OCI-LY7 (cell line): ENCODE data around the gene ASCC1. TPM values are rescaled to one million over a fixed set of nuclear protein-coding genes. Genes with fewer than 3 reads are reported as not detected.
A peak's percentile ranks its signal among the peaks of the same experiment; 100 is the strongest.

Experiments used
- BruUV-seq: library from RNA; stranded (reverse); fragments of 400-500 nt; replicated peaks from 2 replicates; lab custom pipeline; 2021; lab: Mats Ljungman, UMichigan
- CTCF ChIA-PET: fragments of 300-600 bp; sonication (Branson Sonifier 250); formaldehyde crosslinking; loops from one replicate; lab custom pipeline; 2022; ENCODE audit warnings: antibody characterized with exemption; ENCODE audit not compliant: unreplicated experiment; lab: Charles Lee
- POLR2A ChIA-PET: fragments of 300-600 bp; sonication (Branson Sonifier 250); formaldehyde crosslinking; loops from one replicate; lab custom pipeline; 2022; ENCODE audit warnings: antibody characterized with exemption; lab: Charles Lee
- DNase-seq: peaks from one replicate; pipeline ENCODE4 v3.0.0-alpha.2; 2015; ENCODE audit warnings: low spot score
- H2AFZ ChIP-seq: fragments of 200-600 bp; sonication (generic), shearing (Covaris generic); 2 replicates; pipeline ENCODE4 v1.6.1; 2014; ENCODE audit warnings: mild to moderate bottlenecking, antibody characterized with exemption, low read length, moderate library complexity
- H3K27ac ChIP-seq: fragments of 200-600 bp; sonication (generic); 2 replicates; pipeline ENCODE4 v1.5.1; 2014; ENCODE audit warnings: mixed run types, low read depth, mild to moderate bottlenecking, moderate library complexity, low read length, inconsistent platforms; ENCODE audit not compliant: poor library complexity, severe bottlenecking
- H3K36me3 ChIP-seq: fragments of 200-600 bp; sonication (generic); 2 replicates; pipeline ENCODE4 v1.6.1; 2014; ENCODE audit warnings: mild to moderate bottlenecking, antibody characterized with exemption, low read length, moderate library complexity, mixed read lengths; ENCODE audit not compliant: insufficient read depth
- H3K4me1 ChIP-seq: fragments of 200-600 bp; sonication (generic); 2 replicates; pipeline ENCODE4 v1.5.1; 2014; ENCODE audit warnings: mild to moderate bottlenecking, low read length; ENCODE audit not compliant: insufficient read depth, poor library complexity, severe bottlenecking
- H3K4me2 ChIP-seq: fragments of 200-600 bp; sonication (generic); 2 replicates; pipeline ENCODE4 v1.6.1; 2014; ENCODE audit warnings: mild to moderate bottlenecking, low read length
- H3K4me3 ChIP-seq: fragments of 200-600 bp; sonication (generic); 2 replicates; pipeline ENCODE4 v1.5.1; 2014; ENCODE audit warnings: mild to moderate bottlenecking, low read depth, low read length; ENCODE audit not compliant: poor library complexity, severe bottlenecking
- H3K79me2 ChIP-seq: fragments of 200-600 bp; sonication (generic); 2 replicates; pipeline ENCODE4 v1.6.1; 2016; ENCODE audit warnings: low read depth, mild to moderate bottlenecking, low read length, moderate library complexity, mixed read lengths; ENCODE audit not compliant: insufficient read depth
- H3K9me2 ChIP-seq: fragments of 200-600 bp; sonication (generic); 2 replicates; pipeline ENCODE4 v1.6.1; 2016; ENCODE audit warnings: mild to moderate bottlenecking, low read length, mixed read lengths; ENCODE audit not compliant: insufficient read depth
- H3K9me3 ChIP-seq: fragments of 200-600 bp; sonication (generic); 2 replicates; pipeline ENCODE4 v1.6.1; 2014; ENCODE audit warnings: mild to moderate bottlenecking, mixed run types, low read length, mixed read lengths
- H4K20me1 ChIP-seq: fragments of 200-600 bp; sonication (generic); 2 replicates; pipeline ENCODE4 v1.6.1; 2014; ENCODE audit warnings: mild to moderate bottlenecking, antibody characterized with exemption, low read length, moderate library complexity, mixed read lengths; ENCODE audit not compliant: insufficient read depth
- EZH2phosphoT487 ChIP-seq: fragments of 200-600 bp; sonication (generic); IDR thresholded peaks from 2 replicates; pipeline ENCODE4 v1.6.1; 2018; ENCODE audit warnings: low read depth, borderline replicate concordance, mild to moderate bottlenecking, mixed run types, antibody characterized with exemption, low read length, moderate library complexity, mixed read lengths
- intact Hi-C: fragments of 100-400 bp; cut with micrococcal nuclease; formaldehyde crosslinking; loops from one replicate; pipeline ENCODE4 v1.10.0; 2022; ENCODE audit not compliant: unreplicated experiment
- total RNA-seq, 2 experiments: library from RNA; depleted of rRNA in 1 of 2; stranded (reverse); fragments of >200 nt in 1 of 2; shearing (Covaris generic) in 1 of 2; gene quantifications; 2 replicates each; pipeline ENCODE4 v1.2.3, GENCODE V29; 2014 to 2022
- TF ChIP-seq, protein P1 (sequence below): fragments of 200-600 bp; sonication (generic); conservative IDR thresholded peaks from 2 replicates; pipeline ENCODE4 v1.5.1; 2014; ENCODE audit warnings: mild to moderate bottlenecking, antibody characterized with exemption, low read length, moderate library complexity, mixed read lengths

Gene ASCC1
- total RNA-seq, 2 experiments from 2014 or later: 27.1 to 59.9 TPM

DNA sequence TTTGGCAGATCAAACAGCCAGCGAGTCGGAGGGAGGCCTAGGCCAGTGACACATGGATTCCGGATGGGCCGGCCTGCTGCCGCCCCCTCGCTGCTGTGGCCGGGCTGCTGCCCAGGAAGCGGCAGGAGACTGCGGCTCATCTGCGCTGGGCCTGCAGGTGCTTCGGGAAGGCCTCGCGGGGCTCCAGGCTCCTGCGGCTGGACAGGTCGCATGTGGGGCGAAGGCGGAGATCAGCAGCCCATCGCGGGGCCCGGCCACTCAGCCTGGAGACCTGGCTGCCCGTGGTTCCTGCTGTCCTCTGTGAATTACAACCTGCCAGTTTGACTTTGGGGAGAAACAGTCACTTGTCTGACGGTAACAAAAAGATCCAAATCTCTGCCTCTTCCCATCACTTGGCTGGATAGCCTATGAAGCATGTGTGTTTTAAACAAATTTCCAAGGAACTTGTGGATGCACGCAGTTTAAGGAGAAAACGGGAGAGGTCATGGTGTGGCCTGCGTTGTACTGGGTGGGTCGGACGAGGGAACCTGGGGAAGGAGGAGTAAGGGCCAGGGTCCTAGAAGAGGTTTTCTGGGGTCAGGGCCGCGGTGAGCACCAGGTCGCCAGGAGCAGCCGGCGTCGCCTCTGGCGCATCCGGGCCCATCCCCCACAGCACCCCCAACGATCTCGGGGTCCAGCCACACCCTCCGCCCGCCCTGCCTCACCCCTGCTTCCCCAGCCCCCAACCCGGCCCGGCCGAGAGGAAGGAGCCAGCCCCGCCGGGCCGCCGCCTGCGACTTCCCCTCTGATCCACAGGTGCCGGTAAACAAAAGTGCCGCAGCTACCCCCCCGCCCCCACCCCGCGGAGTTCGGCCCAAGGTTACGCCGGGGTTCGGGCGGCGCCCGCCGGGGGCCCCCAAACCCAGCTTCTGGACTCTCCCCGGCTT, 129.3 kb downstream of the ASCC1 start:
- Histone ChIP-seq H3K27ac (no peak overlapping the region), H2AFZ (peak overlapping the region; percentile 93)

DNA sequence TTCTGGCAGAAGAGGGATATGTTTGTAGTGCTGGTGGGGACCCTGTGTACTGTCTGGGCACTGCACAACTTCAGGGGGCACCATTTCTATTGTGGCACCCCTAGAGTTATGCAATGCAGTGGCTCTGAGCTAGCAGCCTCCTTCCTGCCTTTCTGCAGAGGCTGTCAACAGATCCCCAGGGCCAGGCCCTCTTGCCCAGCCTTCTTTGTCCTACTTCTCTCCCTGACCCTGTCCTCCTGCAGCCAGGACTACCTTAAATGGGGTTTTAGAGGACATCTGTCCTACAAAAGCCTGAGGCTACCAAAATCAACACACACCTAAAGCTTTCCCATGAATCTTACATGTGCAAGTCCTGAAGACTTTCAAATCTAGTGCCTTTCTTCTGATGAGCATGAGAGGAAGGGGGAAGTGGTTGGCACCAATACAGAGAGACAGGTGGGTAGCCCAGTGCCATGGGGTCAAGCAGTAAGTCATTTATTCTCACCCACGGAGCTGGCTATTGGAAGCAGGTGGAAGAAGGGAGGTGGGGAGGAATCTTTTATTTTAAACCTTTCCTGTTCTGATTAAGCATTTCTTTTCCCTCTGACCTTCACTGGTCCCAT, 130.1 kb downstream of the ASCC1 start:
- ChIA-PET CTCF (interaction anchor here (0.6 kb wide), 1 partner anchor 15 kb away, joined by 8 read pairs; no protein-coding TSS in a partner anchor), POLR2A (interaction anchor here (1.0 kb wide), 1 partner anchor 9 kb away, joined by 5 read pairs; no protein-coding TSS in a partner anchor)
- Histone ChIP-seq H3K36me3 (no peaks in the 10 kb centered on the region), H3K4me2 (peak overlapping the region; percentile 95; the same call in 1 of the 2 replicates), H2AFZ (no peak overlapping the region; the same call in 1 of the 2 replicates), H3K4me1 (peaks cover 41% of the 10 kb centered on the region), H3K9me2 (no peaks in the 10 kb centered on the region), H3K79me2 (no peaks in the 10 kb centered on the region), H4K20me1 (no peaks in the 10 kb centered on the region), H3K4me3 (no peak overlapping the region), H3K9me3 (no peaks in the 10 kb centered on the region), H3K27ac (no peak overlapping the region)
- BruUV-seq: no TSS peak
- DNase-seq: no peak
- TF ChIP-seq, protein P1, sequence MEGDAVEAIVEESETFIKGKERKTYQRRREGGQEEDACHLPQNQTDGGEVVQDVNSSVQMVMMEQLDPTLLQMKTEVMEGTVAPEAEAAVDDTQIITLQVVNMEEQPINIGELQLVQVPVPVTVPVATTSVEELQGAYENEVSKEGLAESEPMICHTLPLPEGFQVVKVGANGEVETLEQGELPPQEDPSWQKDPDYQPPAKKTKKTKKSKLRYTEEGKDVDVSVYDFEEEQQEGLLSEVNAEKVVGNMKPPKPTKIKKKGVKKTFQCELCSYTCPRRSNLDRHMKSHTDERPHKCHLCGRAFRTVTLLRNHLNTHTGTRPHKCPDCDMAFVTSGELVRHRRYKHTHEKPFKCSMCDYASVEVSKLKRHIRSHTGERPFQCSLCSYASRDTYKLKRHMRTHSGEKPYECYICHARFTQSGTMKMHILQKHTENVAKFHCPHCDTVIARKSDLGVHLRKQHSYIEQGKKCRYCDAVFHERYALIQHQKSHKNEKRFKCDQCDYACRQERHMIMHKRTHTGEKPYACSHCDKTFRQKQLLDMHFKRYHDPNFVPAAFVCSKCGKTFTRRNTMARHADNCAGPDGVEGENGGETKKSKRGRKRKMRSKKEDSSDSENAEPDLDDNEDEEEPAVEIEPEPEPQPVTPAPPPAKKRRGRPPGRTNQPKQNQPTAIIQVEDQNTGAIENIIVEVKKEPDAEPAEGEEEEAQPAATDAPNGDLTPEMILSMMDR: no peak
- TF ChIP-seq EZH2phosphoT487: no peak
- intact Hi-C loops: no loop called here

More for the DNA sequence above, 129.3 kb downstream of the ASCC1 start:
- no peak for TF ChIP-seq EZH2phosphoT487
- TF ChIP-seq, protein P1: no peak
- Histone ChIP-seq H3K79me2 (no peaks in the 10 kb centered on the region), H3K9me2 (no peaks in the 10 kb centered on the region), H3K36me3 (no peaks in the 10 kb centered on the region), H4K20me1 (no peaks in the 10 kb centered on the region), H3K9me3 (no peaks in the 10 kb centered on the region), H3K4me1 (peaks cover 41% of the 10 kb centered on the region), H3K4me3 (peak overlapping the region; percentile 73), H3K4me2 (peak overlapping the region; percentile 95)
- POLR2A ChIA-PET: no interaction called here
- BruUV-seq: no TSS peak
- CTCF ChIA-PET: interaction anchor here (0.6 kb wide), 1 partner anchor 16 kb away, joined by 8 read pairs; no protein-coding TSS in a partner anchor
- peak; percentile 63 for DNase-seq
- intact Hi-C loops: no loop called here
